Neuronal stem cell (in vitro differentiated cells): ENCODE measurements around the gene CASZ1.

Source experiments
- DNase-seq: peaks from one replicate; pipeline ENCODE4 v3.0.0-alpha.2; 2013; ENCODE audit warnings: low spot score
- H2AFZ ChIP-seq: one replicate; pipeline ENCODE4 v1.6.1; 2013; ENCODE audit warnings: mild to moderate bottlenecking, low read length, inconsistent platforms
- H2AK5ac ChIP-seq: 2 replicates; pipeline ENCODE4 v1.6.1; 2013; ENCODE audit warnings: low read depth, mild to moderate bottlenecking, inconsistent platforms, low read length, moderate library complexity, mixed read lengths
- H2BK120ac ChIP-seq: 2 replicates; pipeline ENCODE4 v1.6.1; 2013; ENCODE audit warnings: low read depth, mild to moderate bottlenecking, inconsistent platforms, low read length, moderate library complexity, mixed read lengths
- H2BK12ac ChIP-seq: one replicate; pipeline ENCODE4 v1.6.1; 2013; ENCODE audit warnings: low read length, inconsistent platforms
- H2BK15ac ChIP-seq: 2 replicates; pipeline ENCODE4 v1.6.1; 2013; ENCODE audit warnings: mild to moderate bottlenecking, low read length, inconsistent platforms, mixed read lengths
- H2BK5ac ChIP-seq: one replicate; pipeline ENCODE4 v1.6.1; 2013; ENCODE audit warnings: inconsistent platforms, mild to moderate bottlenecking, low read length, moderate library complexity
- H3K14ac ChIP-seq: one replicate; pipeline ENCODE4 v1.6.1; 2013; ENCODE audit warnings: low read length, inconsistent platforms
- H3K18ac ChIP-seq: 2 replicates; pipeline ENCODE4 v1.6.1; 2013; ENCODE audit warnings: low read length, inconsistent platforms
- H3K23ac ChIP-seq: 2 replicates; pipeline ENCODE4 v1.6.1; 2013; ENCODE audit warnings: low read depth, mild to moderate bottlenecking, mixed read lengths, low read length, inconsistent platforms; ENCODE audit not compliant: poor library complexity
- H3K27ac ChIP-seq: replicated peaks from 3 replicates; pipeline ENCODE4 v1.5.1; 2013; ENCODE audit warnings: low read length, inconsistent platforms
- H3K27me3 ChIP-seq, 3 experiments: 2 replicates each; pipeline ENCODE4 v1.6.1; 2013; ENCODE audit warnings: low read length in 3 of 3, mild to moderate bottlenecking in 2 of 3, inconsistent platforms in 1 of 3, low read depth in 1 of 3, mixed read lengths in 1 of 3, moderate library complexity in 1 of 3; ENCODE audit not compliant: control insufficient read depth in 3 of 3, insufficient read depth in 3 of 3
- H3K36me3 ChIP-seq, 2 donors: replicated peaks in 1 of 2; 2 replicates each; pipeline ENCODE4 v1.6.1; 2013; ENCODE audit warnings: low read length in 2 of 2; ENCODE audit not compliant: control insufficient read depth in 2 of 2, insufficient read depth in 2 of 2
- H3K4ac ChIP-seq: 2 replicates; pipeline ENCODE4 v1.6.1; 2013; ENCODE audit warnings: inconsistent platforms, mild to moderate bottlenecking, low read length, moderate library complexity
- H3K4me1 ChIP-seq, 2 donors: 1 replicate in 1 of 2; 2 replicates in 1 of 2; pipeline ENCODE4 v1.6.1; 2013; ENCODE audit warnings: low read length in 2 of 2, low read depth in 1 of 2; ENCODE audit not compliant: control insufficient read depth in 2 of 2, insufficient read depth in 1 of 2
- H3K4me2 ChIP-seq: one replicate; pipeline ENCODE4 v1.6.1; 2013; ENCODE audit warnings: mild to moderate bottlenecking, low read length, inconsistent platforms; ENCODE audit not compliant: insufficient read depth, poor library complexity, severe bottlenecking
- H3K4me3 ChIP-seq, 2 donors: 2 replicates each; pipeline ENCODE4 v1.5.1; 2013; ENCODE audit warnings: low read length in 2 of 2, mild to moderate bottlenecking in 2 of 2, inconsistent platforms in 1 of 2, moderate library complexity in 1 of 2
- H3K79me1 ChIP-seq: one replicate; pipeline ENCODE4 v1.6.1; 2013; ENCODE audit warnings: low read depth, mild to moderate bottlenecking, inconsistent platforms, low read length, moderate library complexity
- H3K9ac ChIP-seq: one replicate; pipeline ENCODE4 v1.6.1; 2013; ENCODE audit warnings: mild to moderate bottlenecking, low read depth, low read length, inconsistent platforms; ENCODE audit not compliant: poor library complexity
- H3K9me3 ChIP-seq, 2 donors: replicated peaks in 1 of 2; 2 replicates each; pipeline versions ENCODE3 to v1.6.1; 2013; ENCODE audit warnings: low read length in 2 of 2, mild to moderate bottlenecking in 2 of 2, inconsistent platforms in 1 of 2, low read depth in 1 of 2, mixed read lengths in 1 of 2, moderate library complexity in 1 of 2; ENCODE audit not compliant: control insufficient read depth in 2 of 2, insufficient read depth in 1 of 2
- H4K8ac ChIP-seq: one replicate; pipeline ENCODE4 v1.6.1; 2013; ENCODE audit warnings: low read depth, mild to moderate bottlenecking, inconsistent platforms, low read length, moderate library complexity
- H4K91ac ChIP-seq: one replicate; pipeline ENCODE4 v1.6.1; 2013; ENCODE audit warnings: low read length, low read depth, mild to moderate bottlenecking, inconsistent platforms; ENCODE audit not compliant: poor library complexity
- WGBS, 2 donors: extraction: QIAGEN DNeasy Blood & Tissue Kit; methylation state at CpG; one replicate each; pipeline ENCODE4 v1.1.7; 2013; ENCODE audit warnings: missing lambda C conversion rate in 2 of 2, mixed read lengths in 1 of 2; ENCODE audit not compliant: insufficient read length in 2 of 2, insufficient replicate concordance in 1 of 2; ENCODE audit errors: extremely low coverage in 2 of 2; 5-methylcytosine and 5-hydroxymethylcytosine counted together

CASZ1 gene

DNA sequence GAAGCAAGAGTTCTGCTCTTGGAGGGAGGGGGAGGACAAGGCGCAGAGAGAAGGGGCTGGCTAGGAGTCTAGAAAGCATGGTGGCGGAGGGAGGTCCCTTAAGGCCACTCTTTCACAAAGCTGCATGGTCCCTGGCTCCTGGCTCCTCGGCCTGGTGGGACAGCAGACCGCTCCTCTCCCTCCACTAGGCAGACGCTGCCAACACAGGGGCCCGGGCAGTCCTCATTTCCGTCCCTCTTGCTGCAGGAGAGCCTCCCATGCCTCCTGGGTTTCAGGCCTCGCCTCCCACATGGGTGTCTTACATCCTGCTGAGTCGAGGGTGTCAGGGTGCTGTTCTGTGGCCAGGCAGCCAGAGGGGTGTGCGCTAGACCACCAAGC is 108.0 kb downstream of the CASZ1 start:
- Histone ChIP-seq H3K9me3 (no peaks in the 10 kb centered on the region), H3K27me3 (peaks cover 0 to 9% (median 2%) of the 10 kb centered on the region in 3 experiments), H3K4ac (no peak overlapping the region), H2BK15ac (peak overlapping the region; percentile 39), H4K8ac (no peak overlapping the region), H2AK5ac (peak overlapping the region; percentile 50), H3K4me3 (no peak overlapping the region), H4K91ac (no peak overlapping the region), H3K4me1 (peaks cover 19 to 23% of the 10 kb centered on the region in 2 donors), H2AFZ (no peak overlapping the region), H3K18ac (peak overlapping the region; percentile 84), H3K14ac (no peak overlapping the region), H2BK12ac (no peak overlapping the region), H2BK120ac (no peak overlapping the region), H3K4me2 (no peak overlapping the region), H3K23ac (no peak overlapping the region), H2BK5ac (no peak overlapping the region), H3K36me3 (no peaks in the 10 kb centered on the region), H3K9ac (no peak overlapping the region), H3K79me1 (peaks cover 4% of the 10 kb centered on the region), H3K27ac (no peak overlapping the region)
- DNase-seq: no peak
- no CpG with 5 or more reads among the region's 10 CpGs for WGBS, 2 donors

DNA sequence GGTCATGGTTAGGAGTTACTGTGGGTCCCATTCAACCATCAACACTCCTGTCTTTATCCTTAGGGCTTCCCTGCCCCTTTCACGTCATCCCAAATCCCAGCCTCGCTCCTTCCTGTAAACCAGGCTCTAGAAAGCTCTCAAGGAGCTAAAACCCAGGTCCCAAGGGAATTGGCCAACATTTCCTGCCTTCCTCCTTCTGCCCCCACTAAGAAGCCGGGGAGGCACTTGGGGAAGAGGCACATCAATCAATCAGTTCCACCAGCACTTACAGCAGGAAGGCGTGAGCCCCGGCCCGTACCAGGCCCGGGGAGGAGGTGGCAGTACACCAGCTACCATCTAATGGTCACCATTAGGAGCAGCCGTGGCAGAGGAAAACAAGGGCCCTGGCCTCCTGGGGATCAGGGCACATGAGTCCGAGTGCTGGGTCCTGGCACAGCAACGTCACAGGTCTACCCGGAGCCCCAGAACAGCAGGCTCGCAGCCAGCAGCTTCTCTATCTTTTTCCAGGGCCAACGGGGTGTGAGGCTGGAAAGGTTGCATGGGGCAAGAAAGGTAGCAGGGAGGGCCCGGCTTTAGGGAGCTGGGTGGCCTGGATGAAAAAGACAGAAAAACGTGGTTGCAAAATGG is 108.6 kb downstream of the CASZ1 start:
- Histone ChIP-seq H2AK5ac (peak overlapping the region; percentile 50), H2AFZ (no peak overlapping the region), H3K4me3 (no peak overlapping the region), H2BK15ac (no peak overlapping the region), H3K9ac (no peak overlapping the region), H2BK12ac (no peak overlapping the region), H3K4me2 (no peak overlapping the region), H3K4ac (peak overlapping the region; percentile 87), H4K91ac (no peak overlapping the region), H3K9me3 (no peaks in the 10 kb centered on the region), H3K18ac (no peak overlapping the region), H3K27ac (no peak overlapping the region), H3K4me1 (peaks cover 24 to 26% of the 10 kb centered on the region in 2 donors), H2BK5ac (no peak overlapping the region), H2BK120ac (no peak overlapping the region), H3K27me3 (peaks cover 0 to 5% (median 0%) of the 10 kb centered on the region in 3 experiments), H3K36me3 (no peaks in the 10 kb centered on the region), H3K23ac (peak overlapping the region; percentile 3), H3K79me1 (peaks cover 4% of the 10 kb centered on the region), H3K14ac (no peak overlapping the region), H4K8ac (no peak overlapping the region)
- DNase-seq: no peak
- no CpG with 5 or more reads among the region's 15 CpGs for WGBS, 2 donors

DNA sequence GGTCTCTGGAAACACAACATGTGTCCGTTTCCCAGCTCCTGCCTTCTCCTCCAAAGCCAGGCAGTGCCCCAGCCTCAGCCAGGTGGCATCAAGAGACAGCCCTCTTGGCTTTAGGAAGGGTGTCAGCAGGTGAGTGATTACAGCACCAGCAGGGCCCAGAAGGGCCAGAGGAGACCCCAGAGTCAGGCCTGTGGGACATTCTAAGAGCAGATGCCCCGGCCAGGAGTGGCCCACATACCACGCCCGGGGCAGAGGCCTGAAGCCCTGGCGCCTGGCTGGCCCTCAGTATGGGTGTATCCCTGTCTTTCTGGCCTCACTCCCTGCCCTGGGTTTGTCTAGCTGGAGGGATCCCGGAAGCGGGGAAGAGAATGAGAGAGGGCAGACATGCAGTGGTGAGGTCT is 109.2 kb downstream of the CASZ1 start:
- no peaks in the 10 kb centered on the region for H3K9me3 ChIP-seq
- H3K79me1 ChIP-seq: peaks cover 4% of the 10 kb centered on the region
- DNase-seq: no peak
- H3K4me3 ChIP-seq: no peak overlapping the region
- no peak overlapping the region for H2BK12ac ChIP-seq
- H3K4ac ChIP-seq: no peak overlapping the region
- no peak overlapping the region for H3K4me2 ChIP-seq
- no peak overlapping the region for H2AFZ ChIP-seq
- H2AK5ac ChIP-seq: peak overlapping the region; percentile 78
- H3K36me3 ChIP-seq: no peaks in the 10 kb centered on the region
- H3K27ac ChIP-seq: no peak overlapping the region
- H2BK15ac ChIP-seq: peak overlapping the region; percentile 72
- no peak overlapping the region for H3K14ac ChIP-seq
- peaks cover 30 to 33% of the 10 kb centered on the region in 2 donors for H3K4me1 ChIP-seq
- no CpG with 5 or more reads among the region's 7 CpGs for WGBS, 2 donors
- H3K23ac ChIP-seq: peak overlapping the region; percentile 3
- no peak overlapping the region for H2BK120ac ChIP-seq
- no peak overlapping the region for H4K8ac ChIP-seq
- H3K18ac ChIP-seq: peak overlapping the region; percentile 72
- no peak overlapping the region for H2BK5ac ChIP-seq
- H4K91ac ChIP-seq: no peak overlapping the region
- no peaks in the 10 kb centered on the region for H3K27me3 ChIP-seq
- H3K9ac ChIP-seq: no peak overlapping the region

- no peak overlapping the region for H3K27ac ChIP-seq
- H2BK15ac ChIP-seq: peak overlapping the region; percentile 72
- H3K4me2 ChIP-seq: no peak overlapping the region
- no peak overlapping the region for H4K8ac ChIP-seq
- H3K79me1 ChIP-seq: peaks cover 2% of the 10 kb centered on the region
- no peak overlapping the region for H4K91ac ChIP-seq
- H3K4me1 ChIP-seq: peaks cover 35 to 40% of the 10 kb centered on the region in 2 donors
- H3K36me3 ChIP-seq: no peaks in the 10 kb centered on the region
- peak overlapping the region; percentile 35 for H2BK5ac ChIP-seq
- no peak overlapping the region for H2AFZ ChIP-seq
- no peaks in the 10 kb centered on the region for H3K27me3 ChIP-seq
- H3K9me3 ChIP-seq: no peaks in the 10 kb centered on the region
- H3K4me3 ChIP-seq: no peak overlapping the region
- WGBS, 2 donors: no CpG with 5 or more reads among the region's 20 CpGs
- H2BK12ac ChIP-seq: peak overlapping the region; percentile 30
- no peak overlapping the region for H2BK120ac ChIP-seq
- no peak overlapping the region for H3K14ac ChIP-seq
- H2AK5ac ChIP-seq: peak overlapping the region; percentile 5
- H3K9ac ChIP-seq: peak overlapping the region; percentile 47
- H3K4ac ChIP-seq: no peak overlapping the region
- H3K18ac ChIP-seq: peak overlapping the region; percentile 82
- H3K23ac ChIP-seq: peak overlapping the region; percentile 3
- DNase-seq: no peak
Observed at GRCh38 chr1:10686404-10687040, 109.9 kb downstream of the CASZ1 start.
